ENCODE measurements around the gene UBR3. TPM values are rescaled to one million over a fixed set of nuclear protein-coding genes. Genes with fewer than 3 reads are reported as not detected.

UBR3 gene
- polyA plus RNA-seq, 2 of the 4 experiments (the other 2 are of a cell fraction): 11.0 to 23.1 TPM

- H3K4me3 ChIP-seq: peak overlapping the region; percentile 57
- no peaks in the 10 kb centered on the region for H3K9me3 ChIP-seq
- peak overlapping the region; percentile 77 to 96 for H3K27ac ChIP-seq
- CTCF ChIA-PET: interaction anchor here (1.0 to 2.7 kb wide), 16 partner anchors 8 to 374 kb away, joined by 3 to 16 read pairs (median 5); no protein-coding TSS in a partner anchor
- peaks cover 40% of the 10 kb centered on the region for H3K4me1 ChIP-seq
- POLR2A ChIA-PET: interaction anchor here (1.8 kb wide), 1 partner anchor 53 kb away, joined by 5 read pairs; no protein-coding TSS in a partner anchor
- DNase-seq (ENCODE audit: low read depth in 1 of 2, low spot score in 1 of 2) (no peak), FAIRE-seq (no peak), ATAC-seq (peak in 1 of 2 experiments; percentile 6; a peak in 3 of 6 replicates)
- peak overlapping the region; percentile 92 for H3K4me2 ChIP-seq
- TF ChIP-seq ATOH8 (CRISPR knock-in tag; IDR thresholded peaks at IDR 0.05; ENCODE audit: low read depth): no peak
- no peak for TF ChIP-seq ZFP36 (IDR thresholded peaks at IDR 0.05; ENCODE audit: borderline replicate concordance, partially characterized antibody)
- WGBS (ENCODE audit: missing lambda C conversion rate): 13% methylated on average over 4 of the region's 4 CpGs
These were observed 3.3 kb upstream of the UBR3 start for GRCh38 chr2:169823996-169824372.

- peak; percentile 73 to 83 for ATAC-seq
- Histone ChIP-seq H3K27ac (peak within 1 kb of the TSS; percentile 77 to 96), H3K4me3 (peak within 1 kb of the TSS; percentile 57), H3K4me1 (peaks cover 43% of the 10 kb centered on the region), H3K9me3 (no peaks in the 10 kb centered on the region), H3K4me2 (peak within 1 kb of the TSS; percentile 92)
- peak; percentile 82 to 84 for DNase-seq (ENCODE audit: low read depth in 1 of 2, low spot score in 1 of 2)
- 4% methylated on average over 46 of the region's 61 CpGs for WGBS (ENCODE audit: missing lambda C conversion rate)
- CTCF ChIA-PET: interaction anchor here (0.8 to 2.7 kb wide), 22 partner anchors 8 to 374 kb away, joined by 3 to 16 read pairs (median 4); partner anchors contain the start of gene KLHL41
- POLR2A ChIA-PET: interaction anchor here (0.6 to 1.8 kb wide), 6 partner anchors 12 to 102 kb away, joined by 3 to 5 read pairs (median 3); partner anchors contain the start of gene SSB
- no peak for FAIRE-seq
- no peak for TF ChIP-seq ELK1 (IDR thresholded peaks at IDR 0.05; ENCODE audit: low read depth, low read length)
- no peak for TF ChIP-seq KDM1A (IDR thresholded peaks at IDR 0.05; ENCODE audit: low read depth)
- peak; percentile 83; the same call in 1 of the 2 replicates for TF ChIP-seq HMGXB4 (CRISPR knock-in tag; IDR thresholded peaks at IDR 0.05; ENCODE audit: borderline replicate concordance)
- TF ChIP-seq MYC (IDR thresholded peaks at IDR 0.05; ENCODE audit: borderline replicate concordance, low read length): peak; percentile 72; the same call in 1 of the 2 replicates
- TF ChIP-seq KDM5A (IDR thresholded peaks at IDR 0.05): no peak
- no peak for TF ChIP-seq RARB (CRISPR knock-in tag; IDR thresholded peaks at IDR 0.05)
- no peak for TF ChIP-seq EP300 (IDR thresholded peaks at IDR 0.05)
- peak; percentile 79 to 86 for TF ChIP-seq RAD21 (conservative IDR thresholded peaks at IDR 0.05 in 1 of 2, IDR thresholded peaks at IDR 0.05 in 1 of 2)
- no peak for TF ChIP-seq NPAS2 (CRISPR knock-in tag; IDR thresholded peaks at IDR 0.05; ENCODE audit: borderline replicate concordance)
- no peak for TF ChIP-seq HEYL (CRISPR knock-in tag; IDR thresholded peaks at IDR 0.05)
- TF ChIP-seq HOXB13 (CRISPR knock-in tag; IDR thresholded peaks at IDR 0.05; ENCODE audit: low read depth): no peak
- no peak for TF ChIP-seq HDAC2 (IDR thresholded peaks at IDR 0.05)
- TF ChIP-seq MAFK (IDR thresholded peaks at IDR 0.05; ENCODE audit: partially characterized antibody): no peak
- no peak for TF ChIP-seq TFCP2L1 (CRISPR knock-in tag; IDR thresholded peaks at IDR 0.05)
- TF ChIP-seq USF2 (IDR thresholded peaks at IDR 0.05): no peak
- TF ChIP-seq ZC3H11A (IDR thresholded peaks at IDR 0.05): no peak
- TF ChIP-seq TP53 (CRISPR knock-in tag; IDR thresholded peaks at IDR 0.05): no peak
- TF ChIP-seq RNF2 (IDR thresholded peaks at IDR 0.05; ENCODE audit: borderline replicate concordance, low read depth): no peak
- TF ChIP-seq EHMT2 (IDR thresholded peaks at IDR 0.05; ENCODE audit: low read depth): no peak
- TF ChIP-seq SMC3 (IDR thresholded peaks at IDR 0.05): peak; percentile 94
- TF ChIP-seq CBX2 (IDR thresholded peaks at IDR 0.05; ENCODE audit: borderline replicate concordance, low read depth): no peak
- TF ChIP-seq FOSB (CRISPR knock-in tag; IDR thresholded peaks at IDR 0.05): no peak
- no peak for TF ChIP-seq ZNF302 (CRISPR knock-in tag; IDR thresholded peaks at IDR 0.05)
- no peak for TF ChIP-seq JUNB (IDR thresholded peaks at IDR 0.05)
- peak; percentile 90 for TF ChIP-seq POLR2A (IDR thresholded peaks at IDR 0.05; ENCODE audit: low read length)
- no peak for TF ChIP-seq GATA3 (IDR thresholded peaks at IDR 0.05; ENCODE audit: borderline replicate concordance)
- no peak for TF ChIP-seq CHD4 (IDR thresholded peaks at IDR 0.05; ENCODE audit: borderline replicate concordance)
- no peak; the same call in 1 of the 2 replicates for TF ChIP-seq E2F6 (IDR thresholded peaks at IDR 0.05; ENCODE audit: borderline replicate concordance, low read depth)
- peak; percentile 42; the same call in 1 of the 2 replicates for TF ChIP-seq BHLHE40 (IDR thresholded peaks at IDR 0.05; ENCODE audit: low read depth, low read length)
These were observed 2.6 kb upstream of the UBR3 start, which contains the start of gene METTL5 for GRCh38 chr2:169824373-169825333. TSS of gene METTL5 (minus strand) at chr2:169824905. CDS start at chr2:169824597, 308 bp downstream.
